ENCODE results near the gene CELF6.

CELF6 gene

GRCh38 chr15:72307026-72307425, 12.9 kb downstream of the CELF6 start:
- H3K27ac ChIP-seq = no peak overlapping the region
- TF ChIP-seq ZFX (IDR thresholded peaks at IDR 0.05; ENCODE audit: borderline replicate concordance) = no peak

DNA sequence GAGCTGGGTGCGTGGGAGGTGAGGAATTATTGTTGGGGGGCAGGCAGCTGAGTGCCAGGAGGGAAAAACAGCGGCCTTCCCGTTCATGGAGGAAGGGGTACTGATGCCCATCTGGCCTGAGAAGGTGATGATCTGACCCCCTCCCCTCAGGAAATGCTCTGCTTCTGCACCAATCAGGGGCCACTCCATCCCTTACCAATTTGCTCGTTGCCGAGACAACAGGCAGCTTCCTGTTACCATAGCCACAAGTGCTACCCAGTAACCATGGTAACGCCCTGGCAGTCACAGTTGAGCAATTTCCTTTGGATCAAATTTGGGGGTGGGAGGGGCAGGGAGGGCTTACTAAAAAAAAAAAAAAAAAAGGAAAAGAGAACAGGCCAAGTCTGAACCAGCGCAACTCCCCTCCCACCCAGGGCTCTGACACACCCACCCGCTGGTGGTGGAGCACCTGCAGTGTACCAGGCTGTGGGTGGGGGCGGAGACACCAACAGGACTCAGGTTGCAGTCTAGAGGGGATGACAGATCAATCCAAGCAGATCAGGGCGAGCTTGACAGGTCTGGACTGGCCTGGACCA, 13.7 kb downstream of the CELF6 start:
- no peak for TF ChIP-seq ZFX (IDR thresholded peaks at IDR 0.05; ENCODE audit: borderline replicate concordance)
- no peak for TF ChIP-seq CTCF (IDR thresholded peaks at IDR 0.05)
- H3K27ac ChIP-seq = no peak overlapping the region

DNA sequence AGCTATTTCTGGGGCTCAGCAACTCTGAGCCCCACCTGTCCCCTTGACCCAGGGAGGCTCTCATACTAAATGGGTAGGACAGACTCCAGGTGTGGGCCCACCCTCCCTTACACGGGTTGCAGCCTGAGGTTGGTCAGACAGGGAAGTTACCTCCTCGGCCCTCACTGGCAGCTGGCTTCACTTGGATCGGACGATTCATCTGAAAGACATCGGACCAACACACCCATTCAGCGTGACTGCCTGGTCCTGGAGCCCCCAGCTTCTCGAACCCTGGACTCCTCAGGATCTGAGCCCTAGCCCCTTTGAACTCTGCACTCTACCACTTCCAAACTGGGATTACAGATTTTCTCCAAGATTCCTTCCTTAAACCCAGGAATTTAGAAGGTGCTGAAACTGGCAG, 15.4 kb downstream of the CELF6 start:
- no peak overlapping the region for H3K27ac ChIP-seq
- TF ChIP-seq ZFX (IDR thresholded peaks at IDR 0.05; ENCODE audit: borderline replicate concordance) = no peak
- TF ChIP-seq CTCF (IDR thresholded peaks at IDR 0.05) = no peak

GRCh38 chr15:72302955-72303354, 17.0 kb downstream of the CELF6 start:
- TF ChIP-seq ZFX (IDR thresholded peaks at IDR 0.05; ENCODE audit: borderline replicate concordance) (no peak), CTCF (IDR thresholded peaks at IDR 0.05) (no peak)
- no peak overlapping the region for H3K27ac ChIP-seq

GRCh38 chr15:72289597-72290325, 30.2 kb downstream of the CELF6 start:
- TF ChIP-seq ZFX (IDR thresholded peaks at IDR 0.05; ENCODE audit: borderline replicate concordance) (no peak), CTCF (IDR thresholded peaks at IDR 0.05) (no peak)

DNA sequence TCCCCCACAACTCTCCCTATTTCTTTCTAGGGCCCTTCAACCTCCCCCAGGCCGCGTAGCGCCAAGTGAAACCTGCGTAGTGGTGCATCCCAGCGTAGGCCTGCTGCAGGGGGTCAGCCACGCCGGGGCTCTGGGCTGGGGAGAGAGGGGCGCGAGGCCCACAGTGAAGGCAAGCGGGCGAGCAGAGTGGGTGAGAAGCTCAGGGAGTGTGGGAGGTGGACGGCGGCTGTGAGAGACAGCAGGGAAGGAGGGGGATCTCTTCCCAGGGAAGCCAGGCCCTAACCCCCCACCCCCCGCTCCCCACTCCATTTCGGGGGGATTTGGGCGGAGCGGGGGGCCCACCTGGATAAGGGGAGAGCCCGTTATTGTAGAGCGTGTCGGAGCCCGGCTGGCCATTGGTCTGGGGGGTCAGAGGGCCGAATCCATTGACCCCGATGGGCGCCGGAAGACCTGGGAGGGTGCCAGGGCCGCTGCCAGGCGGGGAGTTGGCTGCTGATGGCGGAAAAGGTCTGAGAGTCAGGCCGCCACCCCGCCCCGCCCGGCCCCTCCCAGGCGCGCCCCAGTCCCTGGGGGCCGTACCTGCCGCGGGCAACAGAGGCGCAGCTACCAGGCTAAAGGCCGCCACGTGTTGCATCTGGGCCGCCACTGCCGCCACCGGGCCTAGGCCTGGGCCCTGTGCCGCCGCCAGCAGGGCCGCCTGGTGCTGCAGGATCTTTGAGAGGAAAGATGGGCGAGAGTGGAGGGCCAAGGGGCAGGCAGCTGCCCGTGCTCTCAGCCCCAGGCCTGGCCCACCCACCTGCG, 31.0 kb downstream of the CELF6 start:
- TF ChIP-seq CTCF (IDR thresholded peaks at IDR 0.05) (no peak), ZFX (IDR thresholded peaks at IDR 0.05; ENCODE audit: borderline replicate concordance) (no peak)
- H3K27ac ChIP-seq = no peak overlapping the region

More at GRCh38 chr15:72289597-72290325, 30.2 kb downstream of the CELF6 start:
- no peak overlapping the region for H3K27ac ChIP-seq

GRCh38 chr15:72285927-72286516, 33.9 kb downstream of the CELF6 start:
- TF ChIP-seq ZFX (IDR thresholded peaks at IDR 0.05; ENCODE audit: borderline replicate concordance) (no peak), CTCF (IDR thresholded peaks at IDR 0.05) (peak; percentile 50)
- no peak overlapping the region for H3K27ac ChIP-seq
